SK-N-MC (cell line): Measurements from ENCODE around the gene WDR27.

Experiments used
- DNase-seq: peaks from one replicate; pipeline ENCODE4 v3.0.0-alpha.2; 2011; ENCODE audit warnings: low read depth, low spot score
- H3K27ac ChIP-seq: fragments of 200-600 bp; sonication (generic); 2 replicates; pipeline ENCODE4 v1.5.1; 2016; ENCODE audit warnings: mixed run types
- H3K36me3 ChIP-seq: fragments of 200-600 bp; sonication (generic); 2 replicates; pipeline ENCODE4 v1.6.1; 2017; ENCODE audit warnings: antibody characterized with exemption, low read length, mixed read lengths; ENCODE audit not compliant: insufficient read depth
- H3K4me3 ChIP-seq: fragments of 200-600 bp; sonication (generic); 2 replicates; pipeline ENCODE4 v1.5.1; 2016
- H3K9ac ChIP-seq: fragments of 200-600 bp; sonication (generic); 2 replicates; pipeline ENCODE4 v1.8.0; 2017; ENCODE audit warnings: mixed run types, mixed read lengths; ENCODE audit not compliant: insufficient read length
- H3K9me3 ChIP-seq: fragments of 200-600 bp; sonication (generic); 2 replicates; pipeline ENCODE4 v1.6.1; 2017; ENCODE audit warnings: low read depth, mild to moderate bottlenecking, antibody characterized with exemption, low read length, moderate library complexity, mixed read lengths
- EZH2 ChIP-seq: fragments of 200-600 bp; sonication (generic); IDR thresholded peaks from one replicate; pipeline ENCODE4 v1.6.1; 2017; ENCODE audit warnings: antibody characterized with exemption
- FOXP2 ChIP-seq: optimal IDR thresholded peaks from 2 replicates; pipeline ENCODE3; 2011; ENCODE audit warnings: mild to moderate bottlenecking, moderate library complexity; ENCODE audit not compliant: insufficient read depth; ENCODE audit errors: extremely low read length, control extremely low read depth
- POLR2AphosphoS5 ChIP-seq: IDR thresholded peaks from 2 replicates; pipeline ENCODE4 v1.6.1; 2012; ENCODE audit warnings: mild to moderate bottlenecking, low read depth, low read length, borderline replicate concordance

WDR27 gene

GRCh38 chr6:169457762-169458161 is 244.1 kb downstream of the WDR27 start:
- Histone ChIP-seq H3K27ac (no peak overlapping the region), H3K9ac (no peak overlapping the region), H3K36me3 (no peaks in the 10 kb centered on the region), H3K4me3 (no peak overlapping the region), H3K9me3 (no peaks in the 10 kb centered on the region)
- TF ChIP-seq FOXP2 = no peak
- no peak for TF ChIP-seq POLR2AphosphoS5
- no peak for TF ChIP-seq EZH2
- no peak for DNase-seq

DNA sequence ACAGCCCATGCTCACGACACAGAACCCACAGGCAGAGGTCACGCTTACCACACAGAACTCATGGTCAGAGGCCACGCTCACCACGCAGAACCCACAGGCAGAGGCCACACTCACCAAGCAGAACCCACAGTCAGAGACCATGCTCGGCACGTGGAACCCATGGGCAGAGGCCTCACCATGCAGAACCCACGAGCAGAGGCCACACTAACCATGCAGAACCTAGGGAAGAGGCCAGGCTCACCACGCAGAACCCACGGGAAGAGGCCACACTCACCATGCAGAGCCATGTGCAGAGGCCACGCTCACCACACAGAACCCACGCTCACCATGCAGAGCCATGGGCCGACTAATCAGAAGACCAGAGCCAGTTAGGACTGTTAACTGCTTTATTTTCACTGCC is 245.0 kb downstream of the WDR27 start:
- no peaks in the 10 kb centered on the region for H3K9me3 ChIP-seq
- no peaks in the 10 kb centered on the region for H3K36me3 ChIP-seq
- no peak overlapping the region for H3K4me3 ChIP-seq
- no peak for TF ChIP-seq POLR2AphosphoS5
- no peak for TF ChIP-seq FOXP2
- TF ChIP-seq EZH2 = no peak
- H3K9ac ChIP-seq = no peak overlapping the region
- DNase-seq = no peak
- H3K27ac ChIP-seq = no peak overlapping the region

GRCh38 chr6:169455470-169455869 is 246.4 kb downstream of the WDR27 start:
- Histone ChIP-seq H3K36me3 (no peaks in the 10 kb centered on the region), H3K9ac (no peak overlapping the region), H3K4me3 (no peak overlapping the region), H3K27ac (no peak overlapping the region), H3K9me3 (no peaks in the 10 kb centered on the region)
- no peak for DNase-seq
- TF ChIP-seq POLR2AphosphoS5 (no peak), EZH2 (no peak), FOXP2 (no peak)

GRCh38 chr6:169454872-169455204 is 247.0 kb downstream of the WDR27 start:
- TF ChIP-seq EZH2 (no peak), FOXP2 (no peak), POLR2AphosphoS5 (no peak)
- Histone ChIP-seq H3K4me3 (no peak overlapping the region), H3K27ac (no peak overlapping the region), H3K9ac (no peak overlapping the region), H3K36me3 (no peaks in the 10 kb centered on the region), H3K9me3 (no peaks in the 10 kb centered on the region)
- DNase-seq = no peak

GRCh38 chr6:169454204-169454871 is 247.5 kb downstream of the WDR27 start:
- DNase-seq = no peak
- H3K36me3 ChIP-seq = no peaks in the 10 kb centered on the region
- no peak overlapping the region for H3K9ac ChIP-seq
- no peak overlapping the region for H3K4me3 ChIP-seq
- TF ChIP-seq EZH2 = no peak
- TF ChIP-seq POLR2AphosphoS5 = no peak
- TF ChIP-seq FOXP2 = no peak
- no peak overlapping the region for H3K27ac ChIP-seq
- no peaks in the 10 kb centered on the region for H3K9me3 ChIP-seq

- Histone ChIP-seq H3K27ac (no peak overlapping the region), H3K4me3 (no peak overlapping the region), H3K9me3 (no peaks in the 10 kb centered on the region), H3K9ac (no peak overlapping the region), H3K36me3 (no peaks in the 10 kb centered on the region)
- no peak for TF ChIP-seq FOXP2
- no peak for TF ChIP-seq POLR2AphosphoS5
- no peak for TF ChIP-seq EZH2
- DNase-seq = no peak
These were observed 248.8 kb downstream of the WDR27 start for GRCh38 chr6:169452869-169453620.

- H3K4me3 ChIP-seq = no peak overlapping the region
- H3K27ac ChIP-seq = no peak overlapping the region
- no peak overlapping the region for H3K9ac ChIP-seq
- TF ChIP-seq EZH2 (no peak), FOXP2 (no peak), POLR2AphosphoS5 (no peak)
- DNase-seq = no peak
- H3K9me3 ChIP-seq = no peaks in the 10 kb centered on the region
- H3K36me3 ChIP-seq = no peaks in the 10 kb centered on the region
These were observed 249.5 kb downstream of the WDR27 start for GRCh38 chr6:169452117-169452868.
